OCI-LY7 (cell line): ENCODE results near the gene NYNRIN. TPM values are rescaled to one million over a fixed set of nuclear protein-coding genes. Genes with fewer than 3 reads are reported as not detected.
"Not testable (repeated sequence)": the region's sequence is repeated elsewhere in the genome, so short reads cannot be mapped to it uniquely, and the experiment has no call there.

ENCODE experiments used
- BruUV-seq: library from RNA; stranded (reverse); fragments of 400-500 nt; replicated peaks from 2 replicates; lab custom pipeline; 2021; lab: Mats Ljungman, UMichigan
- CTCF ChIA-PET: fragments of 300-600 bp; sonication (Branson Sonifier 250); formaldehyde crosslinking; loops from one replicate; lab custom pipeline; 2022; ENCODE audit warnings: antibody characterized with exemption; ENCODE audit not compliant: unreplicated experiment; lab: Charles Lee
- POLR2A ChIA-PET: fragments of 300-600 bp; sonication (Branson Sonifier 250); formaldehyde crosslinking; loops from one replicate; lab custom pipeline; 2022; ENCODE audit warnings: antibody characterized with exemption; lab: Charles Lee
- DNase-seq: peaks from one replicate; pipeline ENCODE4 v3.0.0-alpha.2; 2015; ENCODE audit warnings: low spot score
- H2AFZ ChIP-seq: fragments of 200-600 bp; sonication (generic), shearing (Covaris generic); 2 replicates; pipeline ENCODE4 v1.6.1; 2014; ENCODE audit warnings: mild to moderate bottlenecking, antibody characterized with exemption, low read length, moderate library complexity
- H3K27ac ChIP-seq: fragments of 200-600 bp; sonication (generic); 2 replicates; pipeline ENCODE4 v1.5.1; 2014; ENCODE audit warnings: mixed run types, low read depth, mild to moderate bottlenecking, moderate library complexity, low read length, inconsistent platforms; ENCODE audit not compliant: poor library complexity, severe bottlenecking
- H3K36me3 ChIP-seq: fragments of 200-600 bp; sonication (generic); 2 replicates; pipeline ENCODE4 v1.6.1; 2014; ENCODE audit warnings: mild to moderate bottlenecking, antibody characterized with exemption, low read length, moderate library complexity, mixed read lengths; ENCODE audit not compliant: insufficient read depth
- H3K4me1 ChIP-seq: fragments of 200-600 bp; sonication (generic); 2 replicates; pipeline ENCODE4 v1.5.1; 2014; ENCODE audit warnings: mild to moderate bottlenecking, low read length; ENCODE audit not compliant: insufficient read depth, poor library complexity, severe bottlenecking
- H3K4me2 ChIP-seq: fragments of 200-600 bp; sonication (generic); 2 replicates; pipeline ENCODE4 v1.6.1; 2014; ENCODE audit warnings: mild to moderate bottlenecking, low read length
- H3K4me3 ChIP-seq: fragments of 200-600 bp; sonication (generic); 2 replicates; pipeline ENCODE4 v1.5.1; 2014; ENCODE audit warnings: mild to moderate bottlenecking, low read depth, low read length; ENCODE audit not compliant: poor library complexity, severe bottlenecking
- H3K79me2 ChIP-seq: fragments of 200-600 bp; sonication (generic); 2 replicates; pipeline ENCODE4 v1.6.1; 2016; ENCODE audit warnings: low read depth, mild to moderate bottlenecking, low read length, moderate library complexity, mixed read lengths; ENCODE audit not compliant: insufficient read depth
- H3K9me2 ChIP-seq: fragments of 200-600 bp; sonication (generic); 2 replicates; pipeline ENCODE4 v1.6.1; 2016; ENCODE audit warnings: mild to moderate bottlenecking, low read length, mixed read lengths; ENCODE audit not compliant: insufficient read depth
- H3K9me3 ChIP-seq: fragments of 200-600 bp; sonication (generic); 2 replicates; pipeline ENCODE4 v1.6.1; 2014; ENCODE audit warnings: mild to moderate bottlenecking, mixed run types, low read length, mixed read lengths
- H4K20me1 ChIP-seq: fragments of 200-600 bp; sonication (generic); 2 replicates; pipeline ENCODE4 v1.6.1; 2014; ENCODE audit warnings: mild to moderate bottlenecking, antibody characterized with exemption, low read length, moderate library complexity, mixed read lengths; ENCODE audit not compliant: insufficient read depth
- EZH2phosphoT487 ChIP-seq: fragments of 200-600 bp; sonication (generic); IDR thresholded peaks from 2 replicates; pipeline ENCODE4 v1.6.1; 2018; ENCODE audit warnings: low read depth, borderline replicate concordance, mild to moderate bottlenecking, mixed run types, antibody characterized with exemption, low read length, moderate library complexity, mixed read lengths
- intact Hi-C: fragments of 100-400 bp; cut with micrococcal nuclease; formaldehyde crosslinking; loops from one replicate; pipeline ENCODE4 v1.10.0; 2022; ENCODE audit not compliant: unreplicated experiment
- total RNA-seq, 2 experiments: library from RNA; depleted of rRNA in 1 of 2; stranded (reverse); fragments of >200 nt in 1 of 2; shearing (Covaris generic) in 1 of 2; gene quantifications; 2 replicates each; pipeline ENCODE4 v1.2.3, GENCODE V29; 2014 to 2022
- TF ChIP-seq, protein P1 (sequence below): fragments of 200-600 bp; sonication (generic); conservative IDR thresholded peaks from 2 replicates; pipeline ENCODE4 v1.5.1; 2014; ENCODE audit warnings: mild to moderate bottlenecking, antibody characterized with exemption, low read length, moderate library complexity, mixed read lengths

NYNRIN gene
- total RNA-seq, 2 experiments from 2014 or later, result 0.13 TPM; not detected in 1

DNA sequence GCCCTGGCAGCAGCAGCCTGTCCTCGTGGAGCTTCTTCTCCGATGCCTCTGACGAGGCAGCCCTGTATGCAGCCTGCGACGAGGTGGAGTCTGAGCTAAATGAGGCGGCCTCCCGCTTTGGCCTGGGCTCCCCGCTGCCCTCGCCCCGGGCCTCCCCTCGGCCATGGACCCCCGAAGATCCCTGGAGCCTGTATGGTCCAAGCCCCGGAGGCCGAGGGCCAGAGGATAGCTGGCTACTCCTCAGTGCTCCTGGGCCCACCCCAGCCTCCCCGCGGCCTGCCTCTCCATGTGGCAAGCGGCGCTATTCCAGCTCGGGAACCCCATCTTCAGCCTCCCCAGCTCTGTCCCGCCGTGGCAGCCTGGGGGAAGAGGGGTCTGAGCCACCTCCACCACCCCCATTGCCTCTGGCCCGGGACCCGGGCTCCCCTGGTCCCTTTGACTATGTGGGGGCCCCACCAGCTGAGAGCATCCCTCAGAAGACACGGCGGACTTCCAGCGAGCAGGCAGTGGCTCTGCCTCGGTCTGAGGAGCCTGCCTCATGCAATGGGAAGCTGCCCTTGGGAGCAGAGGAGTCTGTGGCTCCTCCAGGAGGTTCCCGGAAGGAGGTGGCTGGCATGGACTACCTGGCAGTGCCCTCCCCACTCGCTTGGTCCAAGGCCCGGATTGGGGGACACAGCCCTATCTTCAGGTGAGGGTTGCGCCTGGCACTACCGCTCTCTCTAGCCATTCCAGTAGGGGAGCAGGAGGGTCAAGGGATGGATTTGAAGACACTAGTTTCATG is 28.7 kb upstream of the NYNRIN start:
- ChIA-PET POLR2A (interaction anchor here (0.6 to 1.4 kb wide), 4 partner anchors 15 to 62 kb away, joined by 3 to 6 read pairs (median 5); no protein-coding TSS in a partner anchor), CTCF (interaction anchor here (0.5 kb wide), 1 partner anchor 63 kb away, joined by 9 read pairs; no protein-coding TSS in a partner anchor)
- Histone ChIP-seq H3K4me3 (no peak overlapping the region), H3K79me2 (peaks cover 3% of the 10 kb centered on the region; the same call in 1 of the 2 replicates), H3K36me3 (peaks cover 9% of the 10 kb centered on the region; the same call in 1 of the 2 replicates), H2AFZ (no peak overlapping the region), H3K9me3 (no peaks in the 10 kb centered on the region), H3K4me2 (no peak overlapping the region), H3K4me1 (peaks cover 25% of the 10 kb centered on the region), H3K27ac (no peak overlapping the region), H4K20me1 (no peaks in the 10 kb centered on the region), H3K9me2 (no peaks in the 10 kb centered on the region)
- TF ChIP-seq, protein P1, sequence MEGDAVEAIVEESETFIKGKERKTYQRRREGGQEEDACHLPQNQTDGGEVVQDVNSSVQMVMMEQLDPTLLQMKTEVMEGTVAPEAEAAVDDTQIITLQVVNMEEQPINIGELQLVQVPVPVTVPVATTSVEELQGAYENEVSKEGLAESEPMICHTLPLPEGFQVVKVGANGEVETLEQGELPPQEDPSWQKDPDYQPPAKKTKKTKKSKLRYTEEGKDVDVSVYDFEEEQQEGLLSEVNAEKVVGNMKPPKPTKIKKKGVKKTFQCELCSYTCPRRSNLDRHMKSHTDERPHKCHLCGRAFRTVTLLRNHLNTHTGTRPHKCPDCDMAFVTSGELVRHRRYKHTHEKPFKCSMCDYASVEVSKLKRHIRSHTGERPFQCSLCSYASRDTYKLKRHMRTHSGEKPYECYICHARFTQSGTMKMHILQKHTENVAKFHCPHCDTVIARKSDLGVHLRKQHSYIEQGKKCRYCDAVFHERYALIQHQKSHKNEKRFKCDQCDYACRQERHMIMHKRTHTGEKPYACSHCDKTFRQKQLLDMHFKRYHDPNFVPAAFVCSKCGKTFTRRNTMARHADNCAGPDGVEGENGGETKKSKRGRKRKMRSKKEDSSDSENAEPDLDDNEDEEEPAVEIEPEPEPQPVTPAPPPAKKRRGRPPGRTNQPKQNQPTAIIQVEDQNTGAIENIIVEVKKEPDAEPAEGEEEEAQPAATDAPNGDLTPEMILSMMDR, result no peak
- no peak for TF ChIP-seq EZH2phosphoT487
- intact Hi-C loops, result loop anchor here (5.0 to 10.0 kb wide), 2 partner anchors 173 to 805 kb away; partner anchors contain the start of genes AP1G2 and TM9SF1
- no peak for DNase-seq
- no TSS peak for BruUV-seq

DNA sequence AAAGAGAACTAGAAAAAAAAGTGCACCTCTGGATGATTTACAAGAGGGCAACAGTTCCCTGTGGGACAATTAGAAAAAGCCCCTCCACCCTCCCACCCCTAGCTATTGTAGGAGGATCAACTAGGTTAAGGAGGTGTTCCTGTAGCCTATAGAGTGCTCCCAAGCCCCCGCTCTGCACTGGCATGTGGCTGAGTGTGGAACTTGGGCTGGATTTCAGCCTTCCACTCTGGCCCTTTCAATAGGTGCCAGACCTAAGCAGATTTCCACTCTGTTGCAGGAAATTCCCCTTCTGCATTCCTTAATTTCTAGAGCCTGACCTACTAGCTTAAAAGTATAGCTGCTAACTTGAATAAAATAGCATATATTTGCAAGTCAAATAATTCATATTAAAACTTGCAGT is 28.1 kb upstream of the NYNRIN start:
- Histone ChIP-seq H2AFZ (no peak overlapping the region), H3K9me3 (no peaks in the 10 kb centered on the region), H3K4me2 (no peak overlapping the region), H3K9me2 (no peaks in the 10 kb centered on the region), H3K36me3 (peaks cover 9% of the 10 kb centered on the region; the same call in 1 of the 2 replicates), H4K20me1 (no peaks in the 10 kb centered on the region), H3K79me2 (peaks cover 3% of the 10 kb centered on the region; the same call in 1 of the 2 replicates), H3K4me3 (no peak overlapping the region), H3K27ac (no peak overlapping the region), H3K4me1 (peaks cover 19% of the 10 kb centered on the region)
- no TSS peak for BruUV-seq
- no peak for TF ChIP-seq EZH2phosphoT487
- TF ChIP-seq, protein P1, result no peak
- intact Hi-C loops, result no loop called here
- ChIA-PET POLR2A (interaction anchor here (0.6 to 1.4 kb wide), 5 partner anchors 14 to 61 kb away, joined by 3 to 6 read pairs (median 5); no protein-coding TSS in a partner anchor), CTCF (interaction anchor here (0.5 to 0.6 kb wide), 2 partner anchors 64 to 105 kb away, joined by 3 to 5 read pairs; no protein-coding TSS in a partner anchor)
- no peak for DNase-seq

GRCh38 chr14:24371605-24372004 is 27.2 kb upstream of the NYNRIN start:
- intact Hi-C loops, result not testable (repeated sequence)
- POLR2A ChIA-PET, result interaction anchor here (0.6 to 1.4 kb wide), 3 partner anchors 15 to 60 kb away, joined by 3 to 6 read pairs (median 4); no protein-coding TSS in a partner anchor

More at GRCh38 chr14:24371605-24372004, 27.2 kb upstream of the NYNRIN start:
- BruUV-seq, H3K27ac ChIP-seq, H4K20me1 ChIP-seq, H3K4me2 ChIP-seq, H3K36me3 ChIP-seq, H3K9me3 ChIP-seq, H3K4me3 ChIP-seq, H2AFZ ChIP-seq, H3K79me2 ChIP-seq, DNase-seq, CTCF ChIA-PET, H3K9me2 ChIP-seq: not testable (repeated sequence)
- H3K4me1 ChIP-seq, result peaks cover 13% of the 10 kb centered on the region
